OCI-LY3 (cell line): ENCODE data around the gene AFP.

Experiments used
- H2AFZ ChIP-seq: fragments of 200-600, 300-600 bp; shearing (Covaris generic); 2 replicates; pipeline ENCODE4 v1.6.0; 2014; ENCODE audit warnings: antibody characterized with exemption, low read depth, low read length
- H3K27ac ChIP-seq: fragments of 200-600, 300-600 bp; sonication (generic); 2 replicates; pipeline ENCODE4 v1.5.1; 2014; ENCODE audit warnings: mild to moderate bottlenecking, low read length, moderate library complexity, mixed read lengths
- H3K27me3 ChIP-seq: fragments of 200-600, 300-600 bp; sonication (generic); 2 replicates; pipeline ENCODE4 v1.6.1; 2014; ENCODE audit warnings: low read depth, low read length, mixed read lengths
- H3K36me3 ChIP-seq: fragments of 200-600, 300-600 bp; sonication (generic); replicated peaks from 2 replicates; pipeline ENCODE3; 2014; ENCODE audit warnings: low read depth, low read length, mixed read lengths
- H3K4me1 ChIP-seq: fragments of 300-600, 200-600 bp; sonication (generic); 2 replicates; pipeline ENCODE4 v1.6.1; 2014; ENCODE audit warnings: low read length, mixed read lengths
- H3K4me2 ChIP-seq: fragments of 200-600, 300-600 bp; sonication (generic); 2 replicates; pipeline ENCODE4 v1.6.1; 2014; ENCODE audit warnings: low read length, mixed read lengths
- H3K4me3 ChIP-seq: fragments of 300-600, 200-600 bp; sonication (generic); 2 replicates; pipeline ENCODE4 v1.5.1; 2014; ENCODE audit warnings: antibody characterized with exemption, mild to moderate bottlenecking, low read length, moderate library complexity
- H3K79me2 ChIP-seq: fragments of 300-600, 200-600 bp; shearing (Covaris generic); 2 replicates; pipeline ENCODE4 v1.6.1; 2014; ENCODE audit warnings: mild to moderate bottlenecking, low read length, mixed read lengths
- H3K9ac ChIP-seq: fragments of 300-600, 200-600 bp; shearing (Covaris generic); 2 replicates; pipeline ENCODE4 v1.6.0; 2014; ENCODE audit warnings: mild to moderate bottlenecking, low read length, moderate library complexity
- H3K9me3 ChIP-seq: fragments of 200-600, 300-600 bp; shearing (Covaris generic); 2 replicates; pipeline ENCODE4 v1.6.1; 2014; ENCODE audit warnings: low read length, mixed read lengths; ENCODE audit not compliant: insufficient read depth
- H4K20me1 ChIP-seq: fragments of 200-600, 300-600 bp; sonication (generic); 2 replicates; pipeline ENCODE4 v1.6.1; 2016; ENCODE audit warnings: low read length, mixed read lengths; ENCODE audit not compliant: insufficient read depth
- EZH2phosphoT487 ChIP-seq: fragments of 200-600 bp; shearing (Covaris generic); IDR thresholded peaks from 2 replicates; pipeline ENCODE4 v1.6.1; 2018; ENCODE audit warnings: antibody characterized with exemption, mixed run types, low read depth
- TF ChIP-seq, protein P1 (sequence below): fragments of 200-600, 300-600 bp; sonication (generic); IDR thresholded peaks from 2 replicates; pipeline ENCODE4 v1.5.1; 2014; ENCODE audit warnings: antibody characterized with exemption, low read length, low read depth

The AFP gene

GRCh38 chr4:73415807-73416238, 20.2 kb upstream of the AFP start:
- Histone ChIP-seq H4K20me1 (no peaks in the 10 kb centered on the region), H3K27ac (no peak overlapping the region)
- TF ChIP-seq EZH2phosphoT487, result no peak
- TF ChIP-seq, protein P1, sequence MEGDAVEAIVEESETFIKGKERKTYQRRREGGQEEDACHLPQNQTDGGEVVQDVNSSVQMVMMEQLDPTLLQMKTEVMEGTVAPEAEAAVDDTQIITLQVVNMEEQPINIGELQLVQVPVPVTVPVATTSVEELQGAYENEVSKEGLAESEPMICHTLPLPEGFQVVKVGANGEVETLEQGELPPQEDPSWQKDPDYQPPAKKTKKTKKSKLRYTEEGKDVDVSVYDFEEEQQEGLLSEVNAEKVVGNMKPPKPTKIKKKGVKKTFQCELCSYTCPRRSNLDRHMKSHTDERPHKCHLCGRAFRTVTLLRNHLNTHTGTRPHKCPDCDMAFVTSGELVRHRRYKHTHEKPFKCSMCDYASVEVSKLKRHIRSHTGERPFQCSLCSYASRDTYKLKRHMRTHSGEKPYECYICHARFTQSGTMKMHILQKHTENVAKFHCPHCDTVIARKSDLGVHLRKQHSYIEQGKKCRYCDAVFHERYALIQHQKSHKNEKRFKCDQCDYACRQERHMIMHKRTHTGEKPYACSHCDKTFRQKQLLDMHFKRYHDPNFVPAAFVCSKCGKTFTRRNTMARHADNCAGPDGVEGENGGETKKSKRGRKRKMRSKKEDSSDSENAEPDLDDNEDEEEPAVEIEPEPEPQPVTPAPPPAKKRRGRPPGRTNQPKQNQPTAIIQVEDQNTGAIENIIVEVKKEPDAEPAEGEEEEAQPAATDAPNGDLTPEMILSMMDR, result no peak

DNA sequence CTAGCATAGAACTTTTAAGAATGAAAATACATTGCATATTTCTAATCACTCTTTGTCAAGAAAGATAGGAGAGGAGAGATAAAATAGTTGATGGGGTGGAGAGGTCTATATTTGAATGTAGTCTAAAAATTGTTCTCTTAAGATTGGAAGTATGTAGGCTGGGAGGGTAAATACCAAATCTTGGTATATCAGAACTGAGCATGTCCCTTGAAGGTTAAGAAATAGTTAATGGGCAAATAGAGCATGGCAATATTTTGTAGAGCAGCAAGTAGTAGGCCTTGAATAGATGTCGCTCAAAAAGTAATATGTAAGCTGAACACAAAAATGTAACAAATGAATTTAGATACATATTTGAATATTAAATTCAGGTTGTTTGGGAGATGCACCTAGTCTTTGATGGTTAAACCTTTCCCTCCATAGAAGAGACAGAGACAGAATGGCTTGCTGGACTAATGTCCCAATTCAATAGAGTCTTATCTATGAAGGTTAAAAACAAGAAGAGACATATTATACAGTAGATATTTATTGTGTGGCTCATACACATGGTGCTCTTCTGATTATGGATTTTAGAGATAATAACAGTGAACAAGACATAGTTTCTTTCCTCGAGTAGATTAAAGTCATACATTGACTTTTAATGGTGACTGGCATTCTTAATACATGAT, 19.5 kb upstream of the AFP start:
- no peak overlapping the region for H3K4me3 ChIP-seq
- H3K27ac ChIP-seq, result no peak overlapping the region
- no peak overlapping the region for H3K9ac ChIP-seq
- no peaks in the 10 kb centered on the region for H3K36me3 ChIP-seq
- TF ChIP-seq, protein P1, result no peak
- no peak for TF ChIP-seq EZH2phosphoT487
- H3K79me2 ChIP-seq, result no peaks in the 10 kb centered on the region
- H3K27me3 ChIP-seq, result no peaks in the 10 kb centered on the region
- no peaks in the 10 kb centered on the region for H4K20me1 ChIP-seq
- H2AFZ ChIP-seq, result no peak overlapping the region
- no peaks in the 10 kb centered on the region for H3K9me3 ChIP-seq
- H3K4me1 ChIP-seq, result no peaks in the 10 kb centered on the region
- H3K4me2 ChIP-seq, result no peak overlapping the region

More at GRCh38 chr4:73415807-73416238, 20.2 kb upstream of the AFP start:
- H3K9ac ChIP-seq, result no peak overlapping the region
- no peak overlapping the region for H3K4me3 ChIP-seq
- no peaks in the 10 kb centered on the region for H3K9me3 ChIP-seq
- H3K27me3 ChIP-seq, result no peaks in the 10 kb centered on the region
- no peaks in the 10 kb centered on the region for H3K79me2 ChIP-seq
- H2AFZ ChIP-seq, result no peak overlapping the region
- H3K36me3 ChIP-seq, result no peaks in the 10 kb centered on the region
- H3K4me1 ChIP-seq, result no peaks in the 10 kb centered on the region
- H3K4me2 ChIP-seq, result no peak overlapping the region

DNA sequence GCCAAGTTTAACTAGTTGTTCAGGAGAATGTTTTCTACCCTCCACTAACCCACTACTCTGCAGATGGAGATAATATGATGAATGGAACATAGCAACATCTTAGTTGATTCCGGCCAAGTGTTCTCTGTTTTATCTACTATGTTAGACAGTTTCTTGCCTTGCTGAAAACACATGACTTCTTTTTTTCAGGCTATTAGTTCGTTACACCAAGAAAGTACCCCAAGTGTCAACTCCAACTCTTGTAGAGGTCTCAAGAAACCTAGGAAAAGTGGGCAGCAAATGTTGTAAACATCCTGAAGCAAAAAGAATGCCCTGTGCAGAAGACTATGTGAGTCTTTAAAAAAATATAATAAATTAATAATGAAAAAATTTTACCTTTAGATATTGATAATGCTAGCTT, 18.7 kb upstream of the AFP start:
- no peak overlapping the region for H3K4me2 ChIP-seq
- no peak overlapping the region for H3K27ac ChIP-seq
- H3K4me1 ChIP-seq, result no peaks in the 10 kb centered on the region

DNA sequence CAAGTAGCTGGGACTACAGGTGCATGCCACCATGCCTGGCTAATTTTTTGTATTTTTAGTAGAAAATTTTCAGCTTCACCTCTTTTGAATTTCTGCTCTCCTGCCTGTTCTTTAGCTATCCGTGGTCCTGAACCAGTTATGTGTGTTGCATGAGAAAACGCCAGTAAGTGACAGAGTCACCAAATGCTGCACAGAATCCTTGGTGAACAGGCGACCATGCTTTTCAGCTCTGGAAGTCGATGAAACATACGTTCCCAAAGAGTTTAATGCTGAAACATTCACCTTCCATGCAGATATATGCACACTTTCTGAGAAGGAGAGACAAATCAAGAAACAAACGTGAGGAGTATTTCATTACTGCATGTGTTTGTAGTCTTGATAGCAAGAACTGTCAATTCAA, 18.0 kb upstream of the AFP start:
- TF ChIP-seq, protein P1, result no peak
- no peak for TF ChIP-seq EZH2phosphoT487
- H3K4me2 ChIP-seq, result no peak overlapping the region

More for the DNA sequence above, 18.7 kb upstream of the AFP start:
- H3K9me3 ChIP-seq, result no peaks in the 10 kb centered on the region
- H3K9ac ChIP-seq, result no peak overlapping the region
- no peaks in the 10 kb centered on the region for H3K27me3 ChIP-seq
- H3K4me3 ChIP-seq, result no peak overlapping the region
- H2AFZ ChIP-seq, result no peak overlapping the region
- H3K79me2 ChIP-seq, result no peaks in the 10 kb centered on the region
- TF ChIP-seq, protein P1, result no peak
- H3K36me3 ChIP-seq, result no peaks in the 10 kb centered on the region
- H4K20me1 ChIP-seq, result no peaks in the 10 kb centered on the region

More for the DNA sequence above, 18.0 kb upstream of the AFP start:
- Histone ChIP-seq H4K20me1 (no peaks in the 10 kb centered on the region), H2AFZ (no peak overlapping the region), H3K4me3 (no peak overlapping the region), H3K27me3 (no peaks in the 10 kb centered on the region), H3K36me3 (no peaks in the 10 kb centered on the region), H3K4me1 (no peaks in the 10 kb centered on the region), H3K79me2 (no peaks in the 10 kb centered on the region), H3K27ac (no peak overlapping the region), H3K9ac (no peak overlapping the region), H3K9me3 (no peaks in the 10 kb centered on the region)
